Mesendoderm (in vitro differentiated cells): ENCODE measurements around the gene PLAAT3. TPM values are rescaled to one million over a fixed set of nuclear protein-coding genes. Genes with fewer than 3 reads are reported as not detected.

Experiments used
- DNase-seq: peaks from one replicate; pipeline ENCODE4 v3.0.0; 2013
- H2AK5ac ChIP-seq: 2 replicates; pipeline ENCODE4 v1.6.1; 2013; ENCODE audit warnings: low read length, inconsistent platforms
- H2BK120ac ChIP-seq: 2 replicates; pipeline ENCODE4 v1.6.1; 2013; ENCODE audit warnings: low read depth, mild to moderate bottlenecking, low read length, moderate library complexity, mixed read lengths
- H2BK15ac ChIP-seq: replicated peaks from 2 replicates; pipeline ENCODE4 v1.6.1; 2013; ENCODE audit warnings: low read depth, mild to moderate bottlenecking, moderate library complexity
- H2BK5ac ChIP-seq: 2 replicates; pipeline ENCODE4 v1.6.1; 2013; ENCODE audit warnings: low read length, inconsistent platforms
- H3K18ac ChIP-seq: 2 replicates; pipeline ENCODE4 v1.6.1; 2013; ENCODE audit warnings: mild to moderate bottlenecking, low read length, mixed read lengths
- H3K23ac ChIP-seq: one replicate; pipeline ENCODE4 v1.6.1; 2013; ENCODE audit warnings: low read length
- H3K27ac ChIP-seq: 2 replicates; pipeline ENCODE4 v1.5.1; 2013; ENCODE audit warnings: low read depth, mild to moderate bottlenecking, inconsistent platforms, low read length, moderate library complexity
- H3K27me3 ChIP-seq: 2 replicates; pipeline ENCODE4 v1.6.1; 2013; ENCODE audit warnings: low read length, control low read depth, mild to moderate bottlenecking, inconsistent platforms; ENCODE audit not compliant: insufficient read depth, poor library complexity
- H3K36me3 ChIP-seq: 2 replicates; pipeline ENCODE4 v1.6.1; 2013; ENCODE audit warnings: low read length, inconsistent platforms; ENCODE audit not compliant: control insufficient read depth, insufficient read depth
- H3K4ac ChIP-seq: one replicate; pipeline ENCODE4 v1.6.1; 2013; ENCODE audit warnings: low read depth, mild to moderate bottlenecking, low read length, moderate library complexity
- H3K4me1 ChIP-seq: 2 replicates; pipeline ENCODE4 v1.6.1; 2013; ENCODE audit warnings: low read depth, low read length, inconsistent platforms; ENCODE audit not compliant: control insufficient read depth
- H3K4me2 ChIP-seq: 2 replicates; pipeline ENCODE4 v1.6.1; 2013; ENCODE audit warnings: low read length
- H3K4me3 ChIP-seq: 2 replicates; pipeline ENCODE4 v1.5.1; 2013; ENCODE audit warnings: mild to moderate bottlenecking, low read length
- H3K56ac ChIP-seq: one replicate; pipeline ENCODE4 v1.6.1; 2013; ENCODE audit warnings: low read length
- H3K79me1 ChIP-seq: 2 replicates; pipeline ENCODE4 v1.6.1; 2013; ENCODE audit warnings: low read length, inconsistent platforms
- H3K79me2 ChIP-seq: 2 replicates; pipeline ENCODE4 v1.6.1; 2013; ENCODE audit warnings: mild to moderate bottlenecking, low read length; ENCODE audit not compliant: control insufficient read depth, insufficient read depth
- H3K9ac ChIP-seq: 2 replicates; pipeline ENCODE4 v1.6.1; 2013; ENCODE audit warnings: low read length, inconsistent platforms
- H4K5ac ChIP-seq: one replicate; pipeline ENCODE4 v1.6.1; 2013; ENCODE audit warnings: low read length
- H4K8ac ChIP-seq: one replicate; pipeline ENCODE4 v1.6.1; 2013; ENCODE audit warnings: low read depth, mild to moderate bottlenecking, control low read depth, low read length, moderate library complexity
- WGBS: extraction: QIAGEN DNeasy Blood & Tissue Kit; methylation state at CpG from one replicate; pipeline ENCODE4 v1.1.7; 2013; ENCODE audit warnings: low lambda C conversion rate, missing lambda C conversion rate; ENCODE audit not compliant: insufficient coverage; ENCODE audit errors: extremely low coverage; 5-methylcytosine and 5-hydroxymethylcytosine counted together
- polyA plus RNA-seq, 2 experiments: library from polyadenylated mRNA; stranded (reverse); fragments of 200-250 nt; gene quantifications; one replicate each; pipeline ENCODE4 v1.2.3, GENCODE V29; 2013

Gene PLAAT3
- polyA plus RNA-seq (2013, experiment 1 of 2): 38.8 TPM
- polyA plus RNA-seq (2013, experiment 2 of 2): 37.6 TPM

- H3K36me3 ChIP-seq: no peaks in the 10 kb centered on the region
- H3K4me3 ChIP-seq: peak within 1 kb of the TSS; percentile 1
- H4K5ac ChIP-seq: no peak within 1 kb of the TSS
- no peak within 1 kb of the TSS for H3K23ac ChIP-seq
- H3K79me1 ChIP-seq: no peaks in the 10 kb centered on the region
- H3K27ac ChIP-seq: peak within 1 kb of the TSS; percentile 15
- H4K8ac ChIP-seq: no peak within 1 kb of the TSS
- H2BK5ac ChIP-seq: no peak within 1 kb of the TSS
- peaks cover 7% of the 10 kb centered on the region for H3K4me1 ChIP-seq
- H3K4me2 ChIP-seq: peak within 1 kb of the TSS; percentile 62
- no peaks in the 10 kb centered on the region for H3K27me3 ChIP-seq
- peak within 1 kb of the TSS; percentile 74 for H3K4ac ChIP-seq
- DNase-seq: peak; percentile 78
- no peak within 1 kb of the TSS for H3K18ac ChIP-seq
- H3K56ac ChIP-seq: peak within 1 kb of the TSS; percentile 73
- H2BK120ac ChIP-seq: no peak within 1 kb of the TSS
- no peak within 1 kb of the TSS for H2AK5ac ChIP-seq
- WGBS: no CpG with 5 or more reads among the region's 53 CpGs
- H2BK15ac ChIP-seq: no peak within 1 kb of the TSS
- H3K79me2 ChIP-seq: peaks cover 1% of the 10 kb centered on the region
- H3K9ac ChIP-seq: peak within 1 kb of the TSS; percentile 37
These were observed at the start of gene PLAAT3 for GRCh38 chr11:63614136-63614671. Gene PLAAT3 (minus strand): TSS chr11:63614433. CDS start chr11:63614014, 419 bp downstream.

- peaks cover 5% of the 10 kb centered on the region for H3K79me1 ChIP-seq
- no peaks in the 10 kb centered on the region for H3K4me1 ChIP-seq
- no CpG with 5 or more reads among the region's 1 CpG for WGBS
- H2BK15ac ChIP-seq: no peak overlapping the region
- no peak overlapping the region for H3K27ac ChIP-seq
- H3K27me3 ChIP-seq: no peaks in the 10 kb centered on the region
- H4K8ac ChIP-seq: no peak overlapping the region
- peaks cover 8% of the 10 kb centered on the region for H3K79me2 ChIP-seq
- H3K4me2 ChIP-seq: no peak overlapping the region
- no peaks in the 10 kb centered on the region for H3K36me3 ChIP-seq
- H3K23ac ChIP-seq: no peak overlapping the region
- no peak for DNase-seq
- H3K56ac ChIP-seq: no peak overlapping the region
- H2AK5ac ChIP-seq: no peak overlapping the region
- H3K9ac ChIP-seq: no peak overlapping the region
- H2BK120ac ChIP-seq: no peak overlapping the region
- H4K5ac ChIP-seq: no peak overlapping the region
- H2BK5ac ChIP-seq: no peak overlapping the region
- H3K18ac ChIP-seq: no peak overlapping the region
- no peak overlapping the region for H3K4ac ChIP-seq
- no peak overlapping the region for H3K4me3 ChIP-seq
These were observed 49.6 kb upstream of the PLAAT3 start for GRCh38 chr11:63663809-63664208.

DNA sequence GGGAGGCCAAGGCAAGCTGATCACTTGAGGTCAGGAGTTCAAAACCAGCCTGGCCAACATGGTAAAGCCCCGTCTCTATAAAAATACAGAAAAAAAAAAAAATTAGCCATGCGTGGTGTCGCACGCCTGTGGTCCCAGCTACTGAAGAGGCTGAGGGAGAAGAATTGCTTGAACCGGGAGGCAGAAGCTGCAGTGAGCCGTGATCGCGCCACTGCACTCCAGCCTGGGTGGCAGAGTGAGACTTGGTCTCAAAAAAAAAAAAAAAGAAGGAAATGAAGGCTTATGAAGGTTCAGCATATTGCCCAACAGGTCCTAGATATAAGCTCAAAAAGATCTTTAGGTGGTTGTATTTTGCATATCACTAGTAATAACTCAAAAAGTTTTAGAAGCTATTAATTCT lies 46.7 kb upstream of the PLAAT3 start:
- no peak overlapping the region for H2BK15ac ChIP-seq
- H4K5ac ChIP-seq: no peak overlapping the region
- H3K79me1 ChIP-seq: peaks cover 3% of the 10 kb centered on the region
- H3K56ac ChIP-seq: no peak overlapping the region
- no peak overlapping the region for H3K4ac ChIP-seq
- DNase-seq: no peak
- H3K18ac ChIP-seq: no peak overlapping the region
- H2BK120ac ChIP-seq: no peak overlapping the region
- H3K4me1 ChIP-seq: no peaks in the 10 kb centered on the region
- H3K23ac ChIP-seq: no peak overlapping the region
- H3K4me2 ChIP-seq: no peak overlapping the region
- H3K27me3 ChIP-seq: no peaks in the 10 kb centered on the region
- no peak overlapping the region for H3K27ac ChIP-seq
- WGBS: no CpG with 5 or more reads among the region's 8 CpGs
- H3K4me3 ChIP-seq: no peak overlapping the region
- no peak overlapping the region for H2BK5ac ChIP-seq
- H2AK5ac ChIP-seq: no peak overlapping the region
- peaks cover 4% of the 10 kb centered on the region for H3K79me2 ChIP-seq
- no peak overlapping the region for H3K9ac ChIP-seq
- no peak overlapping the region for H4K8ac ChIP-seq
- H3K36me3 ChIP-seq: no peaks in the 10 kb centered on the region

GRCh38 chr11:63652671-63653070 lies 38.4 kb upstream of the PLAAT3 start:
- Histone ChIP-seq H4K5ac (no peak overlapping the region), H3K56ac (no peak overlapping the region), H3K36me3 (no peaks in the 10 kb centered on the region), H3K27ac (no peak overlapping the region), H2BK5ac (no peak overlapping the region), H3K79me1 (no peaks in the 10 kb centered on the region), H3K9ac (no peak overlapping the region), H2AK5ac (no peak overlapping the region), H3K18ac (no peak overlapping the region), H2BK15ac (no peak overlapping the region), H3K4me3 (no peak overlapping the region), H3K4me1 (no peaks in the 10 kb centered on the region), H3K79me2 (no peaks in the 10 kb centered on the region), H3K4me2 (no peak overlapping the region), H4K8ac (no peak overlapping the region), H3K23ac (no peak overlapping the region), H3K4ac (no peak overlapping the region), H2BK120ac (no peak overlapping the region), H3K27me3 (no peaks in the 10 kb centered on the region)
- no peak for DNase-seq
- WGBS: no CpG with 5 or more reads among the region's 3 CpGs

GRCh38 chr11:63643205-63643604 lies 29.0 kb upstream of the PLAAT3 start:
- no CpG with 5 or more reads among the region's 3 CpGs for WGBS
- Histone ChIP-seq H3K27me3 (no peaks in the 10 kb centered on the region), H3K79me2 (no peaks in the 10 kb centered on the region), H3K23ac (no peak overlapping the region), H2BK15ac (no peak overlapping the region), H3K36me3 (peaks cover 1% of the 10 kb centered on the region), H4K5ac (no peak overlapping the region), H3K4me2 (no peak overlapping the region), H3K56ac (no peak overlapping the region), H3K9ac (no peak overlapping the region), H3K4ac (no peak overlapping the region), H3K79me1 (no peaks in the 10 kb centered on the region), H3K4me3 (no peak overlapping the region), H2BK5ac (no peak overlapping the region), H3K4me1 (no peaks in the 10 kb centered on the region), H2BK120ac (no peak overlapping the region), H4K8ac (no peak overlapping the region), H3K27ac (no peak overlapping the region), H2AK5ac (no peak overlapping the region), H3K18ac (no peak overlapping the region)
- no peak for DNase-seq

DNA sequence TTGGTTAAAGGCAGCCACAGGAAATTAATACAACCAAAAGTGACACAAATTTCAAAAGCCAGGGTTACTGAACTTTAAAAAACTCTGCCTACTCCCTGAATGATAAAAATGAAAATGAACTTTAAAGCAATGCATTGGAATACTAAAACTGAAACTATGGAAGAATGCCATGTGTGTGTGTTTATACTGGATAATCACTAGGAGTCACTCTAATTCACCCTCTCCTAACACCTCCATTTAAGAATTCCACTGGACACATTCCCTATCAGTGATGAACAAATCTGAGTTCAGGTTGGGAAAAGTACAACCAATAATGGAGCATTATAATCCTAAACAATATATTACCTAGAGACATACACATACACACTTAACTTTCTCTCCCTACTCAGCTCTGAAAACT lies 27.5 kb upstream of the PLAAT3 start:
- DNase-seq: no peak
- Histone ChIP-seq H2AK5ac (no peak overlapping the region), H2BK5ac (no peak overlapping the region), H3K79me2 (no peaks in the 10 kb centered on the region), H3K36me3 (peaks cover 1% of the 10 kb centered on the region), H3K9ac (no peak overlapping the region), H4K8ac (no peak overlapping the region), H3K4me2 (no peak overlapping the region), H3K56ac (no peak overlapping the region), H3K4ac (no peak overlapping the region), H4K5ac (no peak overlapping the region), H2BK15ac (no peak overlapping the region), H3K18ac (no peak overlapping the region), H3K27me3 (no peaks in the 10 kb centered on the region), H2BK120ac (no peak overlapping the region), H3K79me1 (no peaks in the 10 kb centered on the region), H3K23ac (no peak overlapping the region), H3K27ac (no peak overlapping the region), H3K4me3 (no peak overlapping the region), H3K4me1 (no peaks in the 10 kb centered on the region)
